ENCODE measurements around the gene PRKCH. TPM values are rescaled to one million over a fixed set of nuclear protein-coding genes. Genes with fewer than 3 reads are reported as not detected.
"Not testable (repeated sequence)": the region's sequence is repeated elsewhere in the genome, so short reads cannot be mapped to it uniquely, and the experiment has no call there.

PRKCH gene
- total RNA-seq, 1 experiment from 2014 or later: 10.3 TPM

- DNase-seq (ENCODE audit: low spot score) (no peak), ATAC-seq (no peak)
- CTCF ChIA-PET: interaction anchor here (1.0 kb wide), 1 partner anchor 11 kb away, joined by 3 read pairs; no protein-coding TSS in a partner anchor
- Mint-ChIP-seq H3K27me3 (ENCODE audit: low read depth) (peaks cover 33% of the 10 kb centered on the region), H3K9me3 (peaks cover 4% of the 10 kb centered on the region), H3K36me3 (peaks cover 2% of the 10 kb centered on the region; the same call in 1 of the 2 replicates), H3K27ac (no peak overlapping the region), H3K4me1 (peaks cover 11% of the 10 kb centered on the region), H3K4me3 (no peak overlapping the region)
- no peak for TF ChIP-seq NR2C2 (CRISPR knock-in tag; IDR thresholded peaks at IDR 0.05)
- TF ChIP-seq, protein P1, sequence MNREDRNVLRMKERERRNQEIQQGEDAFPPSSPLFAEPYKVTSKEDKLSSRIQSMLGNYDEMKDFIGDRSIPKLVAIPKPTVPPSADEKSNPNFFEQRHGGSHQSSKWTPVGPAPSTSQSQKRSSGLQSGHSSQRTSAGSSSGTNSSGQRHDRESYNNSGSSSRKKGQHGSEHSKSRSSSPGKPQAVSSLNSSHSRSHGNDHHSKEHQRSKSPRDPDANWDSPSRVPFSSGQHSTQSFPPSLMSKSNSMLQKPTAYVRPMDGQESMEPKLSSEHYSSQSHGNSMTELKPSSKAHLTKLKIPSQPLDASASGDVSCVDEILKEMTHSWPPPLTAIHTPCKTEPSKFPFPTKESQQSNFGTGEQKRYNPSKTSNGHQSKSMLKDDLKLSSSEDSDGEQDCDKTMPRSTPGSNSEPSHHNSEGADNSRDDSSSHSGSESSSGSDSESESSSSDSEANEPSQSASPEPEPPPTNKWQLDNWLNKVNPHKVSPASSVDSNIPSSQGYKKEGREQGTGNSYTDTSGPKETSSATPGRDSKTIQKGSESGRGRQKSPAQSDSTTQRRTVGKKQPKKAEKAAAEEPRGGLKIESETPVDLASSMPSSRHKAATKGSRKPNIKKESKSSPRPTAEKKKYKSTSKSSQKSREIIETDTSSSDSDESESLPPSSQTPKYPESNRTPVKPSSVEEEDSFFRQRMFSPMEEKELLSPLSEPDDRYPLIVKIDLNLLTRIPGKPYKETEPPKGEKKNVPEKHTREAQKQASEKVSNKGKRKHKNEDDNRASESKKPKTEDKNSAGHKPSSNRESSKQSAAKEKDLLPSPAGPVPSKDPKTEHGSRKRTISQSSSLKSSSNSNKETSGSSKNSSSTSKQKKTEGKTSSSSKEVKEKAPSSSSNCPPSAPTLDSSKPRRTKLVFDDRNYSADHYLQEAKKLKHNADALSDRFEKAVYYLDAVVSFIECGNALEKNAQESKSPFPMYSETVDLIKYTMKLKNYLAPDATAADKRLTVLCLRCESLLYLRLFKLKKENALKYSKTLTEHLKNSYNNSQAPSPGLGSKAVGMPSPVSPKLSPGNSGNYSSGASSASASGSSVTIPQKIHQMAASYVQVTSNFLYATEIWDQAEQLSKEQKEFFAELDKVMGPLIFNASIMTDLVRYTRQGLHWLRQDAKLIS (CRISPR knock-in tag; IDR thresholded peaks at IDR 0.05; ENCODE audit: borderline replicate concordance): no peak
- TF ChIP-seq, protein P2, sequence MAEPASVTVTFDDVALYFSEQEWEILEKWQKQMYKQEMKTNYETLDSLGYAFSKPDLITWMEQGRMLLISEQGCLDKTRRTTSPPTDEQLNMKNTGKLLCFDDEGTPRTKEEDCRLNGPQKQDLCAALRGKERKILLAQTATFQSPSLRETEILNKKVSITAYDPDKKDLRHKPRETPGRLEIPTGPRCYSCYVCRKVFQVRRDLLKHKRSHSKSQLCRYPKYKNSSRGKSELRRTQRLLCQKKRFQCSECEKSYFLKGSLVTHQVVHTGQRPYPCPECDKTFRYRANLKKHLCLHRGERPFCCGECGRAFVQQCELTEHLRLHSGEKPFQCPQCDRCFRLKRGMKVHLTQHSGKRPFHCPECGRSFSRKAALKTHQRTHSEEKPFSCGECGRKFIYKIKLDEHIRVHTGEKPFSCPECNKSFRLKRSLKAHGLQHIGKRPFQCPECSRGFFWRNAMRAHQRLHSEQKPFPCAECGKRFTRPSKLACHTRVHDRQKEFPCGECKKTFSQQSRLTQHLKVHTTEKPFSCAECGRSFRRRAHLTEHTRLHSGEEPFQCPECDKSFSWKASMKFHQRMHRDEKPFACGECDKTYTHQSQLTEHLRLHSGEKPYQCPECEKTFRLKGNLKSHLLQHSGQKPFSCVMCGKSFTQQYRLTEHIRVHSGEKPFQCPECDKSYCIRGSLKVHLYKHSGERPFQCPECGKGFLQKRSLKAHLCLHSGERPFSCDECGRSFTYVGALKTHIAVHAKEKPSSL (CRISPR knock-in tag; conservative IDR thresholded peaks at IDR 0.05): no peak
- no peak for TF ChIP-seq KAT7 (CRISPR knock-in tag; IDR thresholded peaks at IDR 0.05; ENCODE audit: borderline replicate concordance)
- TF ChIP-seq NFE2L1 (CRISPR knock-in tag; IDR thresholded peaks at IDR 0.05): no peak
- TF ChIP-seq EMX1 (CRISPR knock-in tag; IDR thresholded peaks at IDR 0.05): no peak
- TF ChIP-seq OVOL2 (CRISPR knock-in tag; IDR thresholded peaks at IDR 0.05; ENCODE audit: borderline replicate concordance): no peak
- no peak for TF ChIP-seq TEAD4 (CRISPR knock-in tag; IDR thresholded peaks at IDR 0.05)
- no peak for TF ChIP-seq NR1H2 (CRISPR knock-in tag; IDR thresholded peaks at IDR 0.05)
- no peak for TF ChIP-seq STAT6 (CRISPR knock-in tag; conservative IDR thresholded peaks at IDR 0.05; ENCODE audit: low read depth)
- TF ChIP-seq ZNF671 (CRISPR knock-in tag; IDR thresholded peaks at IDR 0.05): no peak
- TF ChIP-seq USF2 (CRISPR knock-in tag; IDR thresholded peaks at IDR 0.05): no peak
- TF ChIP-seq SOX15 (CRISPR knock-in tag; IDR thresholded peaks at IDR 0.05): no peak
- no peak for TF ChIP-seq ZMAT4 (CRISPR knock-in tag; IDR thresholded peaks at IDR 0.05)
- no peak for TF ChIP-seq PRRX2 (CRISPR knock-in tag; IDR thresholded peaks at IDR 0.05)
- POLR2A ChIA-PET: no interaction called here
Measured at GRCh38 chr14:61319706-61320105, 1.7 kb upstream of the PRKCH start.

DNA sequence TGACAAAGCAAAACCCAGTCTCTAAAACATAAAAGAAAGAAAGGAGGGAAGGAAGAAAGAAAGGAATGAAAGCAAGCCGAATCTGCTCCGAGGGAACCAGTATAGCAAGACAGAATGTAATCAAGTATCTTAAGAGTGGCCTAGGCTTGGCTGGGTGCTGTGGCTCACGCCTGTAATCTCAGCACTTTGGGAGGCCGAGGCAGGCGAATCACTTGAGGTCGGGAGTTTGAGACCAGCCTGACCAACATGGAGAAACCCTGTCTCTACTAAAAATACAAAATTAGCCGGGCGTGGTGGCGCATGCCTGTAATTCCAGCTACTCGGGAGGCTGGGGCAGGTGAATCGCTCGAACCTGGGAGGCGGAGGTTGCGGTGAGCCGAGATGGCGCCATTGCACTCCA is 1.2 kb upstream of the PRKCH start:
- H3K4me3 Mint-ChIP-seq; H3K36me3 Mint-ChIP-seq; DNase-seq (ENCODE audit: low spot score); POLR2A ChIA-PET; H3K27ac Mint-ChIP-seq; ATAC-seq; H3K9me3 Mint-ChIP-seq: not testable (repeated sequence)
- Mint-ChIP-seq H3K4me1 (peaks cover 11% of the 10 kb centered on the region), H3K27me3 (ENCODE audit: low read depth) (peaks cover 33% of the 10 kb centered on the region)
- CTCF ChIA-PET: interaction anchor here (1.0 to 1.1 kb wide), 2 partner anchors 11 to 22 kb away, joined by 3 read pairs; no protein-coding TSS in a partner anchor

All from WTC11 (cell line).